A549 (cell line): ENCODE results near the gene SASH1. TPM values are rescaled to one million over a fixed set of nuclear protein-coding genes. Genes with fewer than 3 reads are reported as not detected.

Experiments
- ATAC-seq, 2 experiments: fragments of 200-7000 bp in 1 of 2; fragments of >200 bp in 1 of 2; cut with Nextera tagmentation in 1 of 2; cut with Tn5 transposase in 1 of 2; 3 replicates each; pipeline versions ENCODE4 v1.8.0 to v1.9.1; 2018 to 2020; ENCODE audit warnings: mild to moderate bottlenecking in 1 of 2, moderate library complexity in 1 of 2
- CTCF ChIA-PET: fragments of 300-600 bp; sonication (Branson Sonifier 250); formaldehyde crosslinking; extraction: SDS; loops from one replicate; lab custom pipeline; 2021; ENCODE audit warnings: antibody characterized with exemption, inconsistent platforms; lab: Yijun Ruan, JAX
- POLR2A ChIA-PET: fragments of 350-600 bp; formaldehyde crosslinking; extraction: SDS; loops from one replicate; lab custom pipeline; 2021; ENCODE audit warnings: antibody characterized with exemption, inconsistent platforms; lab: Yijun Ruan, JAX
- DNase-seq, 2 experiments: peaks; one replicate each; pipeline versions ENCODE4 v3.0.0 to v3.0.0-alpha.2; 2011 to 2016; ENCODE audit warnings: low read depth in 1 of 2, low spot score in 1 of 2
- FAIRE-seq: peaks from 2 replicates; lab custom pipeline; 2011; peaks lifted over from hg19 to GRCh38; lab: Jason Lieb, UNC
- H3K27ac ChIP-seq, 2 experiments: fragments of >200 bp; sonication (Bioruptor Twin); formaldehyde crosslinking; 3 replicates each; pipeline ENCODE4 v1.5.1; 2016 to 2017
- H3K4me1 ChIP-seq: fragments of >200 bp; sonication (Bioruptor Twin); formaldehyde crosslinking; 3 replicates; pipeline ENCODE4 v1.6.1; 2016
- H3K4me2 ChIP-seq: fragments of >200 bp; sonication (Bioruptor Twin); formaldehyde crosslinking; 3 replicates; pipeline ENCODE4 v1.6.1; 2016
- H3K4me3 ChIP-seq: fragments of >200 bp; sonication (Bioruptor Twin); formaldehyde crosslinking; 3 replicates; pipeline ENCODE4 v1.5.1; 2016
- H3K9me3 ChIP-seq: fragments of >200 bp; sonication (Bioruptor Twin); formaldehyde crosslinking; 3 replicates; pipeline ENCODE4 v1.6.1; 2016
- EHF ChIP-seq: fragments of 250-450 bp; sonication (Bioruptor Pico); IDR thresholded peaks from 2 replicates; pipeline ENCODE4 v1.5.0; 2020; ENCODE audit warnings: mild to moderate bottlenecking
- EP300 ChIP-seq, 2 experiments: fragments of >200 bp; sonication (Bioruptor Twin); formaldehyde crosslinking; IDR thresholded peaks; 2 replicates in 1 of 2; 3 replicates in 1 of 2; pipeline ENCODE4 v1.6.1; 2016 to 2017
- HOXA7 ChIP-seq: fragments of 250-450 bp; sonication (Bioruptor Pico); IDR thresholded peaks from 2 replicates; pipeline ENCODE4 v1.5.0; 2020; ENCODE audit warnings: mild to moderate bottlenecking, moderate library complexity
- HOXB13 ChIP-seq: fragments of 250-450 bp; sonication (Bioruptor Pico); IDR thresholded peaks from 2 replicates; pipeline ENCODE4 v1.5.0; 2020; ENCODE audit warnings: low read depth, mild to moderate bottlenecking, moderate library complexity
- HOXB5 ChIP-seq: fragments of 250-450 bp; sonication (Bioruptor Pico); IDR thresholded peaks from 2 replicates; pipeline ENCODE4 v1.5.0; 2020; ENCODE audit warnings: mild to moderate bottlenecking, moderate library complexity
- JUN ChIP-seq, 2 experiments: fragments of >200 bp; sonication (Bioruptor Twin); formaldehyde crosslinking; IDR thresholded peaks; 2 replicates in 1 of 2; 3 replicates in 1 of 2; pipeline ENCODE4 v1.6.1; 2016 to 2017
- KDM5A ChIP-seq: fragments of 200-600 bp; sonication (generic); IDR thresholded peaks from 2 replicates; pipeline ENCODE4 v1.6.1; 2016; ENCODE audit warnings: antibody characterized with exemption, mild to moderate bottlenecking
- RAD21 ChIP-seq, 2 experiments: fragments of >200 bp in 1 of 2; sonication (Bioruptor Twin) in 1 of 2; formaldehyde crosslinking in 1 of 2; IDR thresholded peaks in 1 of 2; conservative IDR thresholded peaks in 1 of 2; 2 replicates in 1 of 2; 3 replicates in 1 of 2; pipeline ENCODE4 v1.6.1; 2012 to 2018; ENCODE audit warnings: inconsistent platforms in 1 of 2
- RNF2 ChIP-seq: fragments of 200-600 bp; sonication (generic); IDR thresholded peaks from 2 replicates; pipeline ENCODE4 v1.6.1; 2016; ENCODE audit warnings: low read depth, mild to moderate bottlenecking, antibody characterized with exemption, moderate library complexity, borderline replicate concordance
- SMC3 ChIP-seq: fragments of >200 bp; sonication (Bioruptor Twin); formaldehyde crosslinking; IDR thresholded peaks from 3 replicates; pipeline ENCODE4 v1.6.1; 2018; ENCODE audit warnings: inconsistent platforms
- ZSCAN20 ChIP-seq: fragments of 250-450 bp; sonication (Bioruptor Pico); IDR thresholded peaks from 2 replicates; pipeline ENCODE4 v1.8.0; 2022; ENCODE audit warnings: mild to moderate bottlenecking, moderate library complexity
- WGBS: methylation state at CpG from one replicate; pipeline ENCODE4 v1.1.6; 2017; ENCODE audit errors: missing lambda C conversion rate; 5-methylcytosine and 5-hydroxymethylcytosine counted together
- polyA plus RNA-seq, 4 experiments: library from polyadenylated mRNA; depleted of rRNA in 3 of 4; stranded (reverse); fragments of >200 nt; fragmentation: RNase III in 1 of 4; extraction: RNeasy Plus Mini Kit Qiagen cat#74134 plus additional on column Dnase treatment in 1 of 4; gene quantifications; 2 replicates in 3 of 4; 3 replicates in 1 of 4; pipeline ENCODE4 v1.2.3, GENCODE V29; 2011 to 2017
- TF ChIP-seq, protein P1 (sequence below): fragments of 200-600 bp; sonication (generic); IDR thresholded peaks from 2 replicates; pipeline ENCODE4 v1.6.1; 2016; ENCODE audit warnings: antibody characterized with exemption, mild to moderate bottlenecking, moderate library complexity
- TF ChIP-seq, protein P2 (sequence below): fragments of 150-350 bp; IDR thresholded peaks from 2 replicates; pipeline ENCODE4 v1.6.1; 2014; ENCODE audit warnings: low read depth, mild to moderate bottlenecking, low read length
- TF ChIP-seq, protein P3 (sequence below): fragments of >200 bp; sonication (Bioruptor Twin); formaldehyde crosslinking; IDR thresholded peaks from 3 replicates; pipeline ENCODE4 v1.5.1; 2016
- TF ChIP-seq, protein P4 (sequence below): IDR thresholded peaks from 2 replicates; pipeline ENCODE4 v1.6.1; 2012

The SASH1 gene
- polyA plus RNA-seq, 2 of the 4 experiments (the other 2 are of a cell fraction), result 2.5 to 3.0 TPM

DNA sequence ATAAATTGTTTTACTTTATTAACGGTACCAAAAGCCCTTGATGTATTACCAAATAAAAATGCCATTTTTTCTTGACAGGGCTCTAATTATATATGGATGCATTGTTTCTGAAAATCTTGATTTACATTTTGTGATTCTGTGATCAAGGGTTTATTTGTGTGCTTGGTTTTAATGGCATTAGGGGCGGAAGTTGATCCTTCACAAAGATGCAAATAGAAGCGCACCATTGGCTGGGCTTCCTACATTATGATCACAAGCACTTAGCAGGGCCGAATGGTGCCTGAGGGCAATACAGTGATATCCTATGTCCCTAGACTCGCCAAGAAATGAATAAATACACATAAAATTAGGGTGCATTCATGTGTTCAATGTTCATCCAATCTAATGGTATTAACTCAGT lies 231.3 kb downstream of the SASH1 start (continued):
- TF ChIP-seq, protein P1, sequence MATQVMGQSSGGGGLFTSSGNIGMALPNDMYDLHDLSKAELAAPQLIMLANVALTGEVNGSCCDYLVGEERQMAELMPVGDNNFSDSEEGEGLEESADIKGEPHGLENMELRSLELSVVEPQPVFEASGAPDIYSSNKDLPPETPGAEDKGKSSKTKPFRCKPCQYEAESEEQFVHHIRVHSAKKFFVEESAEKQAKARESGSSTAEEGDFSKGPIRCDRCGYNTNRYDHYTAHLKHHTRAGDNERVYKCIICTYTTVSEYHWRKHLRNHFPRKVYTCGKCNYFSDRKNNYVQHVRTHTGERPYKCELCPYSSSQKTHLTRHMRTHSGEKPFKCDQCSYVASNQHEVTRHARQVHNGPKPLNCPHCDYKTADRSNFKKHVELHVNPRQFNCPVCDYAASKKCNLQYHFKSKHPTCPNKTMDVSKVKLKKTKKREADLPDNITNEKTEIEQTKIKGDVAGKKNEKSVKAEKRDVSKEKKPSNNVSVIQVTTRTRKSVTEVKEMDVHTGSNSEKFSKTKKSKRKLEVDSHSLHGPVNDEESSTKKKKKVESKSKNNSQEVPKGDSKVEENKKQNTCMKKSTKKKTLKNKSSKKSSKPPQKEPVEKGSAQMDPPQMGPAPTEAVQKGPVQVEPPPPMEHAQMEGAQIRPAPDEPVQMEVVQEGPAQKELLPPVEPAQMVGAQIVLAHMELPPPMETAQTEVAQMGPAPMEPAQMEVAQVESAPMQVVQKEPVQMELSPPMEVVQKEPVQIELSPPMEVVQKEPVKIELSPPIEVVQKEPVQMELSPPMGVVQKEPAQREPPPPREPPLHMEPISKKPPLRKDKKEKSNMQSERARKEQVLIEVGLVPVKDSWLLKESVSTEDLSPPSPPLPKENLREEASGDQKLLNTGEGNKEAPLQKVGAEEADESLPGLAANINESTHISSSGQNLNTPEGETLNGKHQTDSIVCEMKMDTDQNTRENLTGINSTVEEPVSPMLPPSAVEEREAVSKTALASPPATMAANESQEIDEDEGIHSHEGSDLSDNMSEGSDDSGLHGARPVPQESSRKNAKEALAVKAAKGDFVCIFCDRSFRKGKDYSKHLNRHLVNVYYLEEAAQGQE, result no peak
- TF ChIP-seq JUN (IDR thresholded peaks at IDR 0.05), result no peak
- TF ChIP-seq, protein P2, sequence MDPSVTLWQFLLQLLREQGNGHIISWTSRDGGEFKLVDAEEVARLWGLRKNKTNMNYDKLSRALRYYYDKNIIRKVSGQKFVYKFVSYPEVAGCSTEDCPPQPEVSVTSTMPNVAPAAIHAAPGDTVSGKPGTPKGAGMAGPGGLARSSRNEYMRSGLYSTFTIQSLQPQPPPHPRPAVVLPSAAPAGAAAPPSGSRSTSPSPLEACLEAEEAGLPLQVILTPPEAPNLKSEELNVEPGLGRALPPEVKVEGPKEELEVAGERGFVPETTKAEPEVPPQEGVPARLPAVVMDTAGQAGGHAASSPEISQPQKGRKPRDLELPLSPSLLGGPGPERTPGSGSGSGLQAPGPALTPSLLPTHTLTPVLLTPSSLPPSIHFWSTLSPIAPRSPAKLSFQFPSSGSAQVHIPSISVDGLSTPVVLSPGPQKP, result no peak
- TF ChIP-seq EHF, result no peak
- TF ChIP-seq HOXB5, result no peak
- TF ChIP-seq HOXB13 (CRISPR knock-in tag), result no peak
- TF ChIP-seq HOXA7 (CRISPR knock-in tag), result no peak
- TF ChIP-seq KDM5A, result no peak

DNA sequence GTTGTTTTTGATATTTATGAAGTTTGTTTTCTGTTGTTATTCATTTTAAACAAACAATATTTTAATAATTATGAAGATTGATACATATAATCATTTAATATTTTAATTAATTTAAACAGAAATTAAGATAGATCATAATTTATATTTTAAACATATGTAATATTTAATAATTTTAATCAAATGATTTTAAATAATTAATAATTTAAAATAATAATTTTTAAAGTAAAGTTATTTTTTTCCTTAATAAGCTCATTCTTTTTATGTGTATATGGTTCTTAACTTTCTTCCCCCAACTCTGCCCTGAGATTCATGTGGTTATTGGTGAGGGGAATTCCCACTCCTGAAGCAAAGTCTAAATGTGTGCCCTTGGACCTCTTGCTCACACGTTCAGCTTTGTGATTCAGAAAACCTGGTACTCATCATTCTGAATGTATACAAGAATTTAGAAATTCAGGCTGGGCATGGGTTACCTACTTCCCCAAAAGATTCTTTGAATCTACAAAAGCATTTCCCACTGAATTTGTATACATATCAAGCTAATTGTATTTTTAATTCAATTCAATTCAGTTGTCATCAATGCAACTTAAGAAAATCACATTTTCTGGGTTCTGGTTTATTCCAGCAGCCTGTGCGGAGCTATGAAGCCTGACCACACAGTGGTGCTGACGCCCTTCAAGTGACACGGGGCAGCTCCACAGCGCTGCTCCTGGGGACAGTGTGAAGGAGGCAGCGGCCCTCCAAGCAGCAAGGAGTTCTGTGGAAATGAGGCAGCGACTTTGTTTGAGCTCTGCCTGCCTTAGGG lies 235.2 kb downstream of the SASH1 start:
- CTCF ChIA-PET, result interaction anchor here (0.7 to 2.2 kb wide), 30 partner anchors 10 to 939 kb away, joined by 3 to 19 read pairs (median 4); no protein-coding TSS in a partner anchor
- FAIRE-seq, result no peak
- TF ChIP-seq, protein P3, sequence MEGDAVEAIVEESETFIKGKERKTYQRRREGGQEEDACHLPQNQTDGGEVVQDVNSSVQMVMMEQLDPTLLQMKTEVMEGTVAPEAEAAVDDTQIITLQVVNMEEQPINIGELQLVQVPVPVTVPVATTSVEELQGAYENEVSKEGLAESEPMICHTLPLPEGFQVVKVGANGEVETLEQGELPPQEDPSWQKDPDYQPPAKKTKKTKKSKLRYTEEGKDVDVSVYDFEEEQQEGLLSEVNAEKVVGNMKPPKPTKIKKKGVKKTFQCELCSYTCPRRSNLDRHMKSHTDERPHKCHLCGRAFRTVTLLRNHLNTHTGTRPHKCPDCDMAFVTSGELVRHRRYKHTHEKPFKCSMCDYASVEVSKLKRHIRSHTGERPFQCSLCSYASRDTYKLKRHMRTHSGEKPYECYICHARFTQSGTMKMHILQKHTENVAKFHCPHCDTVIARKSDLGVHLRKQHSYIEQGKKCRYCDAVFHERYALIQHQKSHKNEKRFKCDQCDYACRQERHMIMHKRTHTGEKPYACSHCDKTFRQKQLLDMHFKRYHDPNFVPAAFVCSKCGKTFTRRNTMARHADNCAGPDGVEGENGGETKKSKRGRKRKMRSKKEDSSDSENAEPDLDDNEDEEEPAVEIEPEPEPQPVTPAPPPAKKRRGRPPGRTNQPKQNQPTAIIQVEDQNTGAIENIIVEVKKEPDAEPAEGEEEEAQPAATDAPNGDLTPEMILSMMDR, result peak; percentile 85
- TF ChIP-seq EP300 (IDR thresholded peaks at IDR 0.05) (no peak), SMC3 (peak; percentile 73), RNF2 (no peak), ZSCAN20 (CRISPR knock-in tag) (no peak), RAD21 (conservative IDR thresholded peaks at IDR 0.05 in 1 of 2, IDR thresholded peaks at IDR 0.05 in 1 of 2) (peak; percentile 87)
- TF ChIP-seq, protein P2, result no peak
- TF ChIP-seq, protein P4, sequence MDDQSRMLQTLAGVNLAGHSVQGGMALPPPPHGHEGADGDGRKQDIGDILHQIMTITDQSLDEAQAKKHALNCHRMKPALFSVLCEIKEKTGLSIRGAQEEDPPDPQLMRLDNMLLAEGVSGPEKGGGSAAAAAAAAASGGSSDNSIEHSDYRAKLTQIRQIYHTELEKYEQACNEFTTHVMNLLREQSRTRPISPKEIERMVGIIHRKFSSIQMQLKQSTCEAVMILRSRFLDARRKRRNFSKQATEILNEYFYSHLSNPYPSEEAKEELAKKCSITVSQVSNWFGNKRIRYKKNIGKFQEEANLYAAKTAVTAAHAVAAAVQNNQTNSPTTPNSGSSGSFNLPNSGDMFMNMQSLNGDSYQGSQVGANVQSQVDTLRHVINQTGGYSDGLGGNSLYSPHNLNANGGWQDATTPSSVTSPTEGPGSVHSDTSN, result no peak
- TF ChIP-seq, all 56 proteins: peak for 3
- H3K27ac ChIP-seq, result no peak overlapping the region
- no peak overlapping the region for H3K4me2 ChIP-seq
- 3% methylated on average over 6 of the region's 7 CpGs for WGBS
- DNase-seq (peak; percentile 57 to 76), ATAC-seq (peak; percentile 100)
- no peaks in the 10 kb centered on the region for H3K4me1 ChIP-seq
- POLR2A ChIA-PET, result no interaction called here
- H3K9me3 ChIP-seq, result no peaks in the 10 kb centered on the region
- no peak overlapping the region for H3K4me3 ChIP-seq
